Measurements from ENCODE around the gene CNTNAP5. TPM values are rescaled to one million over a fixed set of nuclear protein-coding genes. Genes with fewer than 3 reads are reported as not detected.

Gene CNTNAP5
- total RNA-seq, 1 donor from 2014 or later: not detected

DNA sequence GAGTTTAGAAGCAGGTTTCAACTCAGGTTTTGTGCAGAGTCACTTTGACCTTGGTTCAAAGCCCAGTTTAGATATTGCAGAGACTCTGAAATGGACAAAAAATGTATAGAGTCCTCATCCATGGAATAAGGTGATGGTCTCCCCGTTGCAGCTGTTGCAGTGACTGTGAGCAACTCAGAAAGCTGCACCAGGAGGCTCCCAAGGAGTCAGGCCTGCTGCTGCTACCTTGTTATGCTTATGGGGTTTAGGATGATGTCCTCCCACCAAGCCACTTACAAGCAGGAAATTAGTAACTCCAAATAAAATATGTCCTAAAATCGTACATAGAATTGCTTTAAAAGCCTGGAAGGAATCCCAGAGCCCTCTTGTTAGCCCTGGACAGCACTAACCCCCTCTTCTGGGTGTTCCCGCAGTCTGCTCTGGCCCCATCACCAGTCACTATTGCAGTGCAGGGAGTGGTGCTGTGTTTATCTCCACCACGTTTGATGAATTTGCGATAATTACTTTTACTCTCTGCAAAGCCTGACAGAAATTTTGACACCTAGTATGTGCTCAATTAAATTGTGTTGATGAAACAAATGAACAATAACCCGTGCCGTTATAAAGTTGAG, 189.0 kb downstream of the CNTNAP5 start:
- DNase-seq (ENCODE audit: low read depth): no peak
- TF ChIP-seq, protein P1, sequence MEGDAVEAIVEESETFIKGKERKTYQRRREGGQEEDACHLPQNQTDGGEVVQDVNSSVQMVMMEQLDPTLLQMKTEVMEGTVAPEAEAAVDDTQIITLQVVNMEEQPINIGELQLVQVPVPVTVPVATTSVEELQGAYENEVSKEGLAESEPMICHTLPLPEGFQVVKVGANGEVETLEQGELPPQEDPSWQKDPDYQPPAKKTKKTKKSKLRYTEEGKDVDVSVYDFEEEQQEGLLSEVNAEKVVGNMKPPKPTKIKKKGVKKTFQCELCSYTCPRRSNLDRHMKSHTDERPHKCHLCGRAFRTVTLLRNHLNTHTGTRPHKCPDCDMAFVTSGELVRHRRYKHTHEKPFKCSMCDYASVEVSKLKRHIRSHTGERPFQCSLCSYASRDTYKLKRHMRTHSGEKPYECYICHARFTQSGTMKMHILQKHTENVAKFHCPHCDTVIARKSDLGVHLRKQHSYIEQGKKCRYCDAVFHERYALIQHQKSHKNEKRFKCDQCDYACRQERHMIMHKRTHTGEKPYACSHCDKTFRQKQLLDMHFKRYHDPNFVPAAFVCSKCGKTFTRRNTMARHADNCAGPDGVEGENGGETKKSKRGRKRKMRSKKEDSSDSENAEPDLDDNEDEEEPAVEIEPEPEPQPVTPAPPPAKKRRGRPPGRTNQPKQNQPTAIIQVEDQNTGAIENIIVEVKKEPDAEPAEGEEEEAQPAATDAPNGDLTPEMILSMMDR (conservative IDR thresholded peaks at IDR 0.05; ENCODE audit: low read depth, low read length): no peak
- no peak overlapping the region for H3K4me3 ChIP-seq (ENCODE audit: low read depth, low read length)

DNA sequence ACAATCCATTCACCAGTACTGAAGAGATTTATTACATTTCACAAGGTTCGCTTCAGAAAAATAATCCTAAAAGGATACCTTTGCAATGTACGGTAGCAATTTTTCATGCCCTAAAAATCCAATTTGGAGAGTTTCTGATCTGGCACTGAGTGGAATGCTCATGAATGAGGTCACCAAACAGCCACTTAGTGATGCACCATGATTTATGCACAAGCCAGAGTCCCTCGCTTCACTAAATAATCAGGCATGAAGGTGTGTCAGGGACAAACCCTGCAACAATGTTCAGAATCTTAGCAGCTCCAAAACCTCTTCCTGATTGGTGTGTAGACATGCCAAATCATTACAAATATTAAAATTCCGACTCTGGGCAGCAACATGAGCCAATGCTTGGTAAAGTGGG, 221.1 kb downstream of the CNTNAP5 start:
- TF ChIP-seq, protein P1 (conservative IDR thresholded peaks at IDR 0.05; ENCODE audit: low read depth, low read length): no peak
- H3K4me3 ChIP-seq (ENCODE audit: low read depth, low read length): no peak overlapping the region
- DNase-seq (ENCODE audit: low read depth): no peak

DNA sequence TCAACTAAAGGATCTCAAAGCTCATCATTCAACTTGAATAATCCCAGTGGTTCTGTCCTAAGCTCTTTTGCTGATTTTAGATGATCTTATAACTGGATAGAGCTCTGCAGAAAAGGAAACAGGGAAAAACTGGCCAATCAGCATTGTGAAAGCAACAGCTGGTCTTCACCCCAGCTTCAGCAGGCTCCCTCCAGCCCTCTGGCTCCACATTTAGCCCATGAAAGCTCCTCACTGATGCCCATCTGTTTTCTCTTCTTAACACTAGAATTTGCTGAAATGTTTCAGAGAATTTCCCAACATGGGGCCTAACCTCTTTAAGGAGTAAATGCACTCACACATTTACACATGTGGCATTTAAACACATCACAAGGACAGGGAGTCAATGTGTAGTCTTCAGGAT, 223.3 kb downstream of the CNTNAP5 start:
- H3K4me3 ChIP-seq (ENCODE audit: low read depth, low read length): no peak overlapping the region
- TF ChIP-seq, protein P1 (conservative IDR thresholded peaks at IDR 0.05; ENCODE audit: low read depth, low read length): no peak

DNA sequence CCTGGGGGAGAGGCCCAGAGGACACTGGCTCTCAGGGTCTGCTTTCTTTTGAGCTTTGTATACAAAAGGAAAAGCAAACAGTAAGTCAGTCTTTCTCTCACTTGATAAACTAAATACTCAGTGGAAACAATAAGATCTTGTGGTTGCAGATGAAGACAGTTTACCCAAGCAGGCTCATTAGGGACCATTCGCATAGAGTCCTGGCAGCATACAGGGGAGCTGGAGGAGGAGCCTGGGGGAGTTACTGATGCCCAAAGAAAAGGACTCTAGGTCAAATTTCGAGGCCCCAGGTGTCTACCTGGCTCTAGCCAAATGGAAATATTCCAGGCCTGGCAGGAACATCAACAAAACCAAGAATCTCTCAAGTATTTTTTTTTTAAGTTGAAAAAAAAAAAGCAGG, 225.3 kb downstream of the CNTNAP5 start:
- DNase-seq (ENCODE audit: low read depth): no peak
- H3K4me3 ChIP-seq (ENCODE audit: low read depth, low read length): no peak overlapping the region
- TF ChIP-seq, protein P1 (conservative IDR thresholded peaks at IDR 0.05; ENCODE audit: low read depth, low read length): no peak

More for the DNA sequence above, 223.3 kb downstream of the CNTNAP5 start:
- no peak for DNase-seq (ENCODE audit: low read depth)

DNA sequence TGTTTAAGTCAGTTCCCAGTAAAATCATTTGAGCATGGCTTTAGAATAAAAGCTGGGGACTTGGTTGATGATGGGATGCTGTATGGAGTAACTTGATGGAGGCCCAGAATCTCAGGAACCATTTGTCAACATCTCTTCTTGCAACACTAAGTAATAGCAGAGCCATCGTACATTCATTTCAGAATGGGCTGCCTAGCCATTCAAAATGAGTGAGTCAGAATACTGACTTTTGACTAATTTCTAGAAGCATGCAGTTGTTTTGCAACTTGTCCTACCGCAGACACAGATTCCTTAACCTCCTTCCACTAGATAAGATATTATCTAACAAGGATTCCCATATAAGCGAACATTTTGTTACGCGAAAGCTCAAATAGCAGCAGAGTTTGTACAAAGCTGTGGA, 229.5 kb downstream of the CNTNAP5 start:
- DNase-seq (ENCODE audit: low read depth): no peak
- no peak overlapping the region for H3K4me3 ChIP-seq (ENCODE audit: low read depth, low read length)
- TF ChIP-seq, protein P1 (conservative IDR thresholded peaks at IDR 0.05; ENCODE audit: low read depth, low read length): no peak

DNA sequence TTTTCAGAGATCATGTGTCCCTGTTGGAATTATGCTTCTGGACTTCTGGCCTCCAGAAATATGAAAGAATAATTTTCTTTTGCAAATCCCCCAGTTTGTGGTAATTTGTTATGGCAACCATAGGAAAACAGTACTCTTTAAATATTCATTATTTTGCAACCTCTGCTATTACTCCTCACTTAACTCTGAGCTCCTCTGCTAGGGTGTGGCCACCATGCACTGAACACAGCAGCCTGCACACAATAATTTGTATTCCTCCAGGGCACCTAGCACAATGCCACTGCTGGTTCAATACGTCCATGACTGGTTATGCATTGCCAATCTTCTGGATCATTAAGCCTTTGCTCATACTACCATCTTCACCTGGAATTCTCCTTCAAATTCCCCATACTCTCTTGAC, 232.0 kb downstream of the CNTNAP5 start:
- DNase-seq (ENCODE audit: low read depth): no peak
- H3K4me3 ChIP-seq (ENCODE audit: low read depth, low read length): no peak overlapping the region
- TF ChIP-seq, protein P1 (conservative IDR thresholded peaks at IDR 0.05; ENCODE audit: low read depth, low read length): no peak

Data from epithelial cell of proximal tubule (primary cell).